Measurements from ENCODE around the gene CHRNA4.

Gene CHRNA4

GRCh38 chr20:63375438-63375837 lies 14.3 kb upstream of the CHRNA4 start:
- TF ChIP-seq CTCF (conservative IDR thresholded peaks at IDR 0.05), result no peak
- H3K27ac ChIP-seq, result no peak overlapping the region

- TF ChIP-seq CTCF (conservative IDR thresholded peaks at IDR 0.05), result no peak
- TF ChIP-seq ZFX (IDR thresholded peaks at IDR 0.05), result no peak
- H3K27ac ChIP-seq, result no peak overlapping the region
Observed at GRCh38 chr20:63374504-63374903, 13.4 kb upstream of the CHRNA4 start.

- H3K27ac ChIP-seq, result no peak overlapping the region
- TF ChIP-seq CTCF (conservative IDR thresholded peaks at IDR 0.05), result no peak
- no peak for TF ChIP-seq ZFX (IDR thresholded peaks at IDR 0.05)
Observed at GRCh38 chr20:63373996-63374395, 12.8 kb upstream of the CHRNA4 start.

GRCh38 chr20:63372971-63373885 lies 12.1 kb upstream of the CHRNA4 start:
- H3K27ac ChIP-seq, result no peak overlapping the region
- TF ChIP-seq ZFX (IDR thresholded peaks at IDR 0.05), result no peak
- TF ChIP-seq CTCF (conservative IDR thresholded peaks at IDR 0.05), result no peak

- H3K27ac ChIP-seq, result no peak overlapping the region
- TF ChIP-seq ZFX (IDR thresholded peaks at IDR 0.05) (no peak), CTCF (conservative IDR thresholded peaks at IDR 0.05) (no peak)
Observed at GRCh38 chr20:63371291-63371865, 10.2 kb upstream of the CHRNA4 start.

GRCh38 chr20:63370618-63371187 lies 9.6 kb upstream of the CHRNA4 start:
- no peak for TF ChIP-seq CTCF (conservative IDR thresholded peaks at IDR 0.05)
- no peak for TF ChIP-seq ZFX (IDR thresholded peaks at IDR 0.05)

More at GRCh38 chr20:63370618-63371187, 9.6 kb upstream of the CHRNA4 start:
- H3K27ac ChIP-seq, result no peak overlapping the region

Data from C4-2B (cell line).